Measurements from ENCODE around the gene ATP13A5. TPM values are rescaled to one million over a fixed set of nuclear protein-coding genes. Genes with fewer than 3 reads are reported as not detected.

ATP13A5 gene
- total and polyA plus RNA-seq, 2 experiments from 2014 or later: not detected

GRCh38 chr3:193229851-193230420 is 148.6 kb downstream of the ATP13A5 start:
- no peaks in the 10 kb centered on the region for H3K9me3 ChIP-seq (ENCODE audit: low read depth)
- WGBS (ENCODE audit: low lambda C conversion rate, missing lambda C conversion rate): 81% methylated on average over 4 of the region's 4 CpGs
- H4K20me1 ChIP-seq (ENCODE audit: insufficient read depth, poor library complexity, severe bottlenecking): no peaks in the 10 kb centered on the region
- no peak overlapping the region for H3K4me2 ChIP-seq
- H3K27me3 ChIP-seq: no peaks in the 10 kb centered on the region
- no peak overlapping the region for H3K27ac ChIP-seq
- H3K9me2 ChIP-seq (replicated peaks; ENCODE audit: insufficient read depth): no peaks in the 10 kb centered on the region
- no peak for DNase-seq (ENCODE audit: low spot score)
- H2AFZ ChIP-seq: no peak overlapping the region
- H3K36me3 ChIP-seq (replicated peaks; ENCODE audit: insufficient read depth, low read depth): no peaks in the 10 kb centered on the region
- no peaks in the 10 kb centered on the region for H3K4me1 ChIP-seq (ENCODE audit: insufficient read depth)
- no peak overlapping the region for H3K4me3 ChIP-seq
- H3K79me2 ChIP-seq: no peaks in the 10 kb centered on the region
- TF ChIP-seq CTCF (IDR thresholded peaks at IDR 0.05; ENCODE audit: poor library complexity): no peak
- no peak for TF ChIP-seq EZH2phosphoT487 (IDR thresholded peaks at IDR 0.05; ENCODE audit: low read depth, severe bottlenecking, unreplicated experiment)
- no peak for TF ChIP-seq EZH2 (IDR thresholded peaks at IDR 0.05; ENCODE audit: borderline replicate concordance)

GRCh38 chr3:193228206-193228605 is 150.3 kb downstream of the ATP13A5 start:
- Histone ChIP-seq H3K4me3 (no peak overlapping the region), H4K20me1 (ENCODE audit: insufficient read depth, poor library complexity, severe bottlenecking) (no peaks in the 10 kb centered on the region), H3K27me3 (no peaks in the 10 kb centered on the region), H3K36me3 (replicated peaks; ENCODE audit: insufficient read depth, low read depth) (no peaks in the 10 kb centered on the region), H3K79me2 (no peaks in the 10 kb centered on the region), H2AFZ (no peak overlapping the region), H3K4me2 (no peak overlapping the region), H3K9me3 (ENCODE audit: low read depth) (no peaks in the 10 kb centered on the region), H3K9me2 (replicated peaks; ENCODE audit: insufficient read depth) (no peaks in the 10 kb centered on the region), H3K4me1 (ENCODE audit: insufficient read depth) (no peaks in the 10 kb centered on the region), H3K27ac (no peak overlapping the region)
- DNase-seq (ENCODE audit: low spot score): no peak
- 91% methylated on average over 6 of the region's 6 CpGs for WGBS (ENCODE audit: low lambda C conversion rate, missing lambda C conversion rate)
- TF ChIP-seq EZH2phosphoT487 (IDR thresholded peaks at IDR 0.05; ENCODE audit: low read depth, severe bottlenecking, unreplicated experiment): no peak
- TF ChIP-seq CTCF (IDR thresholded peaks at IDR 0.05; ENCODE audit: poor library complexity): no peak
- no peak for TF ChIP-seq EZH2 (IDR thresholded peaks at IDR 0.05; ENCODE audit: borderline replicate concordance)

- TF ChIP-seq EZH2 (IDR thresholded peaks at IDR 0.05; ENCODE audit: borderline replicate concordance) (no peak), EZH2phosphoT487 (IDR thresholded peaks at IDR 0.05; ENCODE audit: low read depth, severe bottlenecking, unreplicated experiment) (no peak), CTCF (IDR thresholded peaks at IDR 0.05; ENCODE audit: poor library complexity) (no peak)
- WGBS (ENCODE audit: low lambda C conversion rate, missing lambda C conversion rate): 69% methylated on average over 6 of the region's 6 CpGs
Measured at GRCh38 chr3:193225302-193226125, 153.0 kb downstream of the ATP13A5 start.

More at GRCh38 chr3:193225302-193226125, 153.0 kb downstream of the ATP13A5 start:
- Histone ChIP-seq H3K9me3 (ENCODE audit: low read depth) (no peaks in the 10 kb centered on the region), H3K4me3 (no peak overlapping the region), H3K4me1 (ENCODE audit: insufficient read depth) (no peaks in the 10 kb centered on the region), H3K27me3 (no peaks in the 10 kb centered on the region), H3K79me2 (no peaks in the 10 kb centered on the region), H3K4me2 (no peak overlapping the region), H3K27ac (no peak overlapping the region), H2AFZ (no peak overlapping the region), H3K36me3 (replicated peaks; ENCODE audit: insufficient read depth, low read depth) (no peaks in the 10 kb centered on the region), H4K20me1 (ENCODE audit: insufficient read depth, poor library complexity, severe bottlenecking) (no peaks in the 10 kb centered on the region), H3K9me2 (replicated peaks; ENCODE audit: insufficient read depth) (no peaks in the 10 kb centered on the region)
- no peak for DNase-seq (ENCODE audit: low spot score)

Other genes with a start within 250 kb of the ATP13A5 start
- gene PLAAT1, start 137.5 kb downstream of the ATP13A5 start, total RNA-seq: 0.87 and 1.9 TPM in 2 replicates
- 1.3 and 1.4 TPM in 2 replicates for gene PLAAT1, start 137.5 kb downstream of the ATP13A5 start, polyA plus RNA-seq
- 14.2 and 18.2 TPM in 2 replicates for gene ATP13A4, start 176.1 kb upstream of the ATP13A5 start, total RNA-seq
- gene ATP13A4, start 176.1 kb upstream of the ATP13A5 start, polyA plus RNA-seq: 5.2 and 7.1 TPM in 2 replicates
- gene OPA1, start 214.5 kb upstream of the ATP13A5 start, total RNA-seq: 49.0 TPM in 2 replicates
- 15.0 and 17.7 TPM in 2 replicates for gene OPA1, start 214.5 kb upstream of the ATP13A5 start, polyA plus RNA-seq